HepG2 (cell line): ENCODE results near the gene RPS27A. TPM values are rescaled to one million over a fixed set of nuclear protein-coding genes. Genes with fewer than 3 reads are reported as not detected.

Source experiments
- BCLAF1 ChIP-seq: fragments of 450-650 bp; IDR thresholded peaks from 2 replicates; pipeline ENCODE4 v1.6.1; 2017; ENCODE audit warnings: mild to moderate bottlenecking
- DBP ChIP-seq: sonication (generic); formaldehyde crosslinking; IDR thresholded peaks from 2 replicates; pipeline ENCODE4 v1.4.0; 2020; ENCODE audit warnings: missing genetic modification reagents; ENCODE audit errors: not compliant biosample characterization
- ESRRA ChIP-seq: sonication (generic); formaldehyde crosslinking; IDR thresholded peaks from 2 replicates; pipeline ENCODE4 v1.5.1; 2020; ENCODE audit warnings: mild to moderate bottlenecking, low read depth, missing genetic modification reagents
- GATAD2A ChIP-seq: IDR thresholded peaks from 2 replicates; pipeline ENCODE4 v1.6.1; 2016
- HOXA3 ChIP-seq: sonication (generic); formaldehyde crosslinking; IDR thresholded peaks from 2 replicates; pipeline ENCODE4 v1.5.0; 2020; ENCODE audit warnings: missing genetic modification reagents
- KDM3A ChIP-seq: IDR thresholded peaks from 2 replicates; pipeline ENCODE4 v1.6.1; 2018; ENCODE audit warnings: low read depth, missing compliant biosample characterization
- NR3C1 ChIP-seq: sonication (generic); formaldehyde crosslinking; IDR thresholded peaks from 2 replicates; pipeline ENCODE4 v1.4.0; 2020; ENCODE audit warnings: missing genetic modification reagents
- SIX1 ChIP-seq: sonication (generic); formaldehyde crosslinking; IDR thresholded peaks from 2 replicates; pipeline ENCODE4 v1.4.0; 2020; ENCODE audit warnings: missing genetic modification reagents, borderline replicate concordance
- ZNF367 ChIP-seq: sonication (generic); formaldehyde crosslinking; IDR thresholded peaks from 2 replicates; pipeline ENCODE4 v1.4.0; 2020; ENCODE audit warnings: missing genetic modification reagents, borderline replicate concordance
- ZNF512B ChIP-seq: sonication (generic); formaldehyde crosslinking; IDR thresholded peaks from 2 replicates; pipeline ENCODE4 v1.5.1; 2020; ENCODE audit warnings: missing genetic modification reagents, mild to moderate bottlenecking, borderline replicate concordance
- ZNF574 ChIP-seq: sonication (generic); formaldehyde crosslinking; IDR thresholded peaks from 2 replicates; pipeline ENCODE4 v1.4.0; 2020; ENCODE audit warnings: missing genetic modification reagents
- ZNF629 ChIP-seq: sonication (generic); formaldehyde crosslinking; conservative IDR thresholded peaks from 2 replicates; pipeline ENCODE4 v1.5.0; 2020; ENCODE audit warnings: missing genetic modification reagents
- ZNF674 ChIP-seq: sonication (generic); formaldehyde crosslinking; IDR thresholded peaks from 2 replicates; pipeline ENCODE4 v1.5.0; 2020; ENCODE audit warnings: low read depth, mild to moderate bottlenecking, missing genetic modification reagents
- ZNF710 ChIP-seq: sonication (generic); formaldehyde crosslinking; IDR thresholded peaks from 2 replicates; pipeline ENCODE4 v1.5.0; 2020; ENCODE audit warnings: mild to moderate bottlenecking, missing genetic modification reagents, borderline replicate concordance
- ZNF737 ChIP-seq: sonication (generic); formaldehyde crosslinking; IDR thresholded peaks from 2 replicates; pipeline ENCODE4 v1.5.0; 2020; ENCODE audit warnings: missing genetic modification reagents, mild to moderate bottlenecking, borderline replicate concordance
- ZSCAN22 ChIP-seq: sonication (generic); formaldehyde crosslinking; IDR thresholded peaks from 2 replicates; pipeline ENCODE4 v1.4.0; 2020; ENCODE audit warnings: mild to moderate bottlenecking, missing genetic modification reagents
- polyA plus RNA-seq, 8 experiments: library from polyadenylated mRNA; depleted of rRNA in 3 of 8; stranded (reverse) in 7 of 8; unstranded in 1 of 8; fragments of >200 nt; fragmentation: Illumina TruSeq in 4 of 8; extraction: Trizol in 4 of 8; gene quantifications; 2 replicates each; pipeline versions ENCODE4 v1.2.1 to v1.2.3, GENCODE V29; 2011 to 2016; ENCODE audit warnings: low read depth in 4 of 8, missing spikeins in 1 of 8, mixed read lengths in 1 of 8; ENCODE audit not compliant: insufficient read depth in 1 of 8
- total RNA-seq, 5 experiments: library from RNA; depleted of rRNA; stranded (reverse); fragments of >200 nt; fragmentation: Illumina TruSeq; extraction: Trizol; gene quantifications; 2 replicates each; pipeline ENCODE4 v1.2.3, GENCODE V29; 2016; ENCODE audit warnings: low read depth in 1 of 5

The RPS27A gene
- total and polyA plus RNA-seq, 2 of the 13 experiments (the other 11 are each of a cell fraction or from before 2014, with no cell fraction given), result 2,779 to 3,269 TPM

- TF ChIP-seq BCLAF1, result no peak
- TF ChIP-seq ZNF674 (CRISPR knock-in tag), result no peak
- TF ChIP-seq ZNF512B (CRISPR knock-in tag), result peak; percentile 94; the same call in 1 of the 2 replicates
- TF ChIP-seq ZSCAN22, result peak; percentile 67; the same call in 1 of the 2 replicates
- TF ChIP-seq ZNF737 (CRISPR knock-in tag), result no peak; the same call in 1 of the 2 replicates
- TF ChIP-seq SIX1 (CRISPR knock-in tag), result peak; percentile 60; the same call in 1 of the 2 replicates
- peak; percentile 43; the same call in 1 of the 2 replicates for TF ChIP-seq ZNF629 (CRISPR knock-in tag)
- 0 out of 2 replicates have a peak, but pooled peaks have one; percentile 57 for TF ChIP-seq ESRRA (CRISPR knock-in tag)
- no peak; the same call in 1 of the 2 replicates for TF ChIP-seq ZNF367 (CRISPR knock-in tag)
- TF ChIP-seq NR3C1 (CRISPR knock-in tag), result 0 out of 2 replicates have a peak, but pooled peaks have one; percentile 76
- TF ChIP-seq ZNF574 (CRISPR knock-in tag), result peak; percentile 92
- TF ChIP-seq GATAD2A (CRISPR knock-in tag), result peak; percentile 80
- peak; percentile 95 for TF ChIP-seq HOXA3 (CRISPR knock-in tag)
- peak; percentile 93 for TF ChIP-seq DBP
- TF ChIP-seq ZNF710, result peak; percentile 72
- TF ChIP-seq KDM3A (CRISPR knock-in tag), result peak; percentile 90; the same call in 1 of the 2 replicates
Measured at GRCh38 chr2:55282110-55282917, 49.8 kb downstream of the RPS27A start (continued).
